Panc1 (cell line): ENCODE measurements around the gene KHDC4. TPM values are rescaled to one million over a fixed set of nuclear protein-coding genes. Genes with fewer than 3 reads are reported as not detected.

Source experiments
- ATAC-seq: fragments of 200-7000 bp; cut with Tn5 transposase; 2 replicates; pipeline ENCODE4 v1.9.1; 2020; ENCODE audit warnings: mild to moderate bottlenecking, moderate library complexity
- BruUV-seq: library from RNA; stranded (reverse); fragments of 400-500 nt; replicated peaks from 2 replicates; lab custom pipeline; 2021; lab: Mats Ljungman, UMichigan
- CTCF ChIA-PET: fragments of 300-600 bp; sonication (Branson Sonifier 250); formaldehyde crosslinking; loops from one replicate; lab custom pipeline; 2022; ENCODE audit warnings: antibody characterized with exemption; lab: Charles Lee
- POLR2A ChIA-PET: fragments of 300-600 bp; sonication (Branson Sonifier 250); formaldehyde crosslinking; loops from one replicate; lab custom pipeline; 2022; ENCODE audit warnings: antibody characterized with exemption; lab: Charles Lee
- DNase-seq: peaks from one replicate; pipeline ENCODE4 v3.0.0-alpha.2; 2010; ENCODE audit warnings: low read depth, low spot score
- H3K27ac ChIP-seq: 2 replicates; pipeline ENCODE4 v1.5.1; 2011; ENCODE audit warnings: mild to moderate bottlenecking, low read length, inconsistent platforms
- H3K27me3 ChIP-seq: fragments of 200-500 bp; sonication (Bioruptor generic); 2 replicates; pipeline ENCODE4 v1.6.0; 2014; ENCODE audit warnings: low read length, inconsistent platforms; ENCODE audit not compliant: control insufficient read depth, insufficient read depth
- H3K36me3 ChIP-seq: fragments of 200-500 bp; sonication (Bioruptor generic); 2 replicates; pipeline ENCODE4 v1.5.1; 2014; ENCODE audit warnings: inconsistent platforms, mild to moderate bottlenecking, low read length, moderate library complexity; ENCODE audit not compliant: control insufficient read depth, insufficient read depth
- H3K4me1 ChIP-seq: 2 replicates; pipeline ENCODE4 v1.5.1; 2011; ENCODE audit warnings: inconsistent platforms, mild to moderate bottlenecking, low read length, moderate library complexity; ENCODE audit not compliant: control insufficient read depth, insufficient read depth
- H3K4me3 ChIP-seq, 2 experiments: 2 replicates each; pipeline ENCODE4 v1.5.1; 2011 to 2012; ENCODE audit warnings: low read depth in 2 of 2, low read length in 2 of 2, mild to moderate bottlenecking in 2 of 2, inconsistent platforms in 1 of 2, moderate library complexity in 1 of 2
- H3K9me3 ChIP-seq: fragments of 200-500 bp; sonication (Bioruptor generic); 2 replicates; pipeline ENCODE4 v1.5.1; 2014; ENCODE audit warnings: low read depth, mild to moderate bottlenecking, inconsistent platforms, low read length, moderate library complexity; ENCODE audit not compliant: control insufficient read depth, insufficient read depth
- CTCF ChIP-seq: fragments of 450-650 bp; IDR thresholded peaks from 2 replicates; pipeline ENCODE4 v1.5.1; 2017; ENCODE audit warnings: mild to moderate bottlenecking
- POLR2AphosphoS5 ChIP-seq: IDR thresholded peaks from 2 replicates; pipeline ENCODE4 v1.6.1; 2012; ENCODE audit warnings: mild to moderate bottlenecking, low read depth, low read length, moderate library complexity
- SIN3A ChIP-seq: IDR thresholded peaks from 2 replicates; pipeline ENCODE4 v1.6.1; 2012; ENCODE audit warnings: low read depth, mild to moderate bottlenecking, low read length, moderate library complexity, borderline replicate concordance; ENCODE audit not compliant: insufficient read depth
- TCF7L2 ChIP-seq: IDR thresholded peaks from 2 replicates; pipeline ENCODE4 v1.6.1; 2011; ENCODE audit warnings: mild to moderate bottlenecking, low read depth, low read length, inconsistent platforms
- in situ Hi-C: cut with HindIII; loops from 2 replicates; pipeline ENCODE4 v1.10.0; 2016; ENCODE audit warnings: low sequenced_read_pairs, low pct_unique_long_range_greater_than_20kb
- intact Hi-C: fragments of 100-400 bp; cut with micrococcal nuclease; formaldehyde crosslinking; loops from one replicate; pipeline ENCODE4 v1.10.0; 2022; ENCODE audit not compliant: unreplicated experiment
- total RNA-seq: library from RNA; stranded (reverse); gene quantifications from one replicate; pipeline ENCODE4 v1.2.1, GENCODE V29; 2021; ENCODE audit not compliant: unreplicated experiment
- TF ChIP-seq, protein P1 (sequence below), 2 experiments: IDR thresholded peaks; 2 replicates each; pipeline ENCODE4 v1.6.1; 2011 to 2012; ENCODE audit warnings: low read depth in 2 of 2, control low read depth in 1 of 2, low read length in 1 of 2, mild to moderate bottlenecking in 1 of 2, moderate library complexity in 1 of 2; ENCODE audit not compliant: insufficient read depth in 1 of 2

Gene KHDC4
- total RNA-seq, 1 experiment from 2014 or later, result 80.4 TPM

DNA sequence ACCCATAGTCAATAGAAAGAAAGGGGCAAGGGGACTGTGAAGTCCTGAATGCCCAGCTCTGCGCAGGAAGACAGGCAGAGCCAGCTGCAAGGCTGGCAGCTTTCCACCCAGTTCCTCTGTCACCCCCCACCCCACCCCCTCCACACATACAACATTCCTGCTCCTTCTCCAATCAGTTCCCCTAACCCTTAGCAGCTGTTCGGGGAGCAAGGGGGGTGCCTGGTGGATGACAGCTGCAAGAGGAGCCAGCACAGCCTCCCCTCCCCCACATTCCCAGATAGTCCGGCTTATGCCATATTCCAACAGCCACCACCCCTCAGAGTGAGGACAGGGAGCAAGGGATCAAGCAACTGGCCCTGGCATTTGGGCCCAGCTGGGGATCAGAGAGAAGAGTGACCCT is 34.5 kb upstream of the KHDC4 start:
- intact Hi-C loops, result no loop called here
- no peaks in the 10 kb centered on the region; the same call in none of the 2 replicates for H3K36me3 ChIP-seq
- H3K27me3 ChIP-seq, result no peaks in the 10 kb centered on the region
- in situ Hi-C loops, result no loop called here
- ATAC-seq, result no peak
- DNase-seq, result no peak
- H3K4me1 ChIP-seq, result peaks cover 48% of the 10 kb centered on the region
- no peak overlapping the region for H3K27ac ChIP-seq
- ChIA-PET POLR2A (no interaction called here), CTCF (no interaction called here)
- TF ChIP-seq SIN3A (no peak), CTCF (no peak), POLR2AphosphoS5 (no peak)
- TF ChIP-seq, protein P1, sequence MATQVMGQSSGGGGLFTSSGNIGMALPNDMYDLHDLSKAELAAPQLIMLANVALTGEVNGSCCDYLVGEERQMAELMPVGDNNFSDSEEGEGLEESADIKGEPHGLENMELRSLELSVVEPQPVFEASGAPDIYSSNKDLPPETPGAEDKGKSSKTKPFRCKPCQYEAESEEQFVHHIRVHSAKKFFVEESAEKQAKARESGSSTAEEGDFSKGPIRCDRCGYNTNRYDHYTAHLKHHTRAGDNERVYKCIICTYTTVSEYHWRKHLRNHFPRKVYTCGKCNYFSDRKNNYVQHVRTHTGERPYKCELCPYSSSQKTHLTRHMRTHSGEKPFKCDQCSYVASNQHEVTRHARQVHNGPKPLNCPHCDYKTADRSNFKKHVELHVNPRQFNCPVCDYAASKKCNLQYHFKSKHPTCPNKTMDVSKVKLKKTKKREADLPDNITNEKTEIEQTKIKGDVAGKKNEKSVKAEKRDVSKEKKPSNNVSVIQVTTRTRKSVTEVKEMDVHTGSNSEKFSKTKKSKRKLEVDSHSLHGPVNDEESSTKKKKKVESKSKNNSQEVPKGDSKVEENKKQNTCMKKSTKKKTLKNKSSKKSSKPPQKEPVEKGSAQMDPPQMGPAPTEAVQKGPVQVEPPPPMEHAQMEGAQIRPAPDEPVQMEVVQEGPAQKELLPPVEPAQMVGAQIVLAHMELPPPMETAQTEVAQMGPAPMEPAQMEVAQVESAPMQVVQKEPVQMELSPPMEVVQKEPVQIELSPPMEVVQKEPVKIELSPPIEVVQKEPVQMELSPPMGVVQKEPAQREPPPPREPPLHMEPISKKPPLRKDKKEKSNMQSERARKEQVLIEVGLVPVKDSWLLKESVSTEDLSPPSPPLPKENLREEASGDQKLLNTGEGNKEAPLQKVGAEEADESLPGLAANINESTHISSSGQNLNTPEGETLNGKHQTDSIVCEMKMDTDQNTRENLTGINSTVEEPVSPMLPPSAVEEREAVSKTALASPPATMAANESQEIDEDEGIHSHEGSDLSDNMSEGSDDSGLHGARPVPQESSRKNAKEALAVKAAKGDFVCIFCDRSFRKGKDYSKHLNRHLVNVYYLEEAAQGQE (IDR thresholded peaks at IDR 0.05; ENCODE audit: insufficient read depth in 1 of 2, low read depth in 2 of 2, low read length in 1 of 2), result no peak
- no peaks in the 10 kb centered on the region for H3K9me3 ChIP-seq
- no peak overlapping the region for H3K4me3 ChIP-seq
- no TSS peak for BruUV-seq

GRCh38 chr1:155968051-155968400 is 33.8 kb upstream of the KHDC4 start:
- no TSS peak for BruUV-seq
- H3K27me3 ChIP-seq, result no peaks in the 10 kb centered on the region
- TF ChIP-seq, protein P1 (IDR thresholded peaks at IDR 0.05; ENCODE audit: insufficient read depth in 1 of 2, low read depth in 2 of 2, low read length in 1 of 2), result no peak
- TF ChIP-seq CTCF, result no peak
- no peak for TF ChIP-seq TCF7L2
- no peak for TF ChIP-seq SIN3A
- H3K4me3 ChIP-seq, result no peak overlapping the region
- intact Hi-C loops, result no loop called here
- in situ Hi-C loops, result no loop called here
- peaks cover 49% of the 10 kb centered on the region for H3K4me1 ChIP-seq
- ATAC-seq (no peak), DNase-seq (no peak)
- peak overlapping the region; percentile 34; the same call in 1 of the 2 replicates for H3K27ac ChIP-seq
- ChIA-PET CTCF (interaction anchor here (1.6 kb wide), 1 partner anchor 23 kb away, joined by 3 read pairs; no protein-coding TSS in a partner anchor), POLR2A (interaction anchor here (0.7 kb wide), 1 partner anchor 371 kb away, joined by 9 read pairs; no protein-coding TSS in a partner anchor)
- H3K36me3 ChIP-seq, result peaks cover 1% of the 10 kb centered on the region
- H3K9me3 ChIP-seq, result no peaks in the 10 kb centered on the region
